ENCODE results near the gene TRO.

Gene TRO

GRCh38 chrX:54977387-54977786 lies 56.8 kb downstream of the TRO start:
- no peak for DNase-seq

GRCh38 chrX:54978448-54978847 lies 57.8 kb downstream of the TRO start:
- no peak for DNase-seq

DNA sequence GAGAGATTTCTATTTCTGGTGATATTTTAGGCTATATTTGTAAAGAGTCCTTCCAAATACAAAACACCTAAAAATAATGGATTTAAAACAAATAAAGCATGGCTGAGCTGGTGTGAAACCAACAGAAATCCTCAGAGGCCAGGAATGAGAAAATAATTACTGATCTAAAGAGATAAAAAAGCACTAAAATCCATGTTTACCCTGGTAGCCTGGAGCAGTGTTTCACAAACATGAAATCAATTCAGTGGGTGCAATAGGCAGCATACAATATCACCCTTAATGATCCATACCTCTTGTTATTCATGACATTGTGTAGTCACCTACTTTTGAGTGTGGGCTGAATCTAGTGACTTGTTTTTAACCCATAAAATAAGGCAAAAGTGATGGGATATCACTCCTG lies 58.8 kb downstream of the TRO start:
- DNase-seq, result no peak

DNA sequence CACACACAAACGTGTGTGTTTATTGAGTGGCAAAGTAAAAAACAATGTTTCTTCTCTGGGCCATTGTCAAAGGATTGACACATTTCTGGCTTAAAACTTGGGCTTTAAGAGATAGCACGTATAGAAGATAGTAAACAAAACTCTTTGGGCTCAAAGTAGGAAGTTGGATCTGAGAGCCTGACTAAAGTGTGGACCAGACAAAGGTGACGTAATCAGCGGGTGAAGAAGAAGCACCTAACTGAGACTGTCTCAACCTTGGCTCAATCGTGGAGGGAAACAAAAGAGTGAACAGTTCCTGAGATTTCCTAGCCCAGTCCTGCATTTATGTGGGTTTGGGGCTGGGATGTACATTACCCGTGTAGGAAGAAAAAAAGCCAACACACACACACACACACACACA lies 59.7 kb downstream of the TRO start:
- DNase-seq, result no peak
